Cardiac muscle cell (in vitro differentiated cells and primary cell): ENCODE measurements around the gene PCSK5. TPM values are rescaled to one million over a fixed set of nuclear protein-coding genes. Genes with fewer than 3 reads are reported as not detected.

Experiments
- DNase-seq, 2 donors: peaks; one replicate each; pipeline versions ENCODE4 v3.0.0 to v3.0.0-alpha.2; 2010 to 2017; ENCODE audit warnings: low read depth in 1 of 2, low spot score in 1 of 2
- H3K27ac ChIP-seq: fragments of 200-600 bp; sonication (generic); 2 replicates; pipeline ENCODE4 v1.5.1; 2016
- H3K27me3 ChIP-seq: fragments of 200-600 bp; sonication (generic); 2 replicates; pipeline ENCODE4 v1.6.0; 2016; ENCODE audit warnings: control low read depth
- H3K36me3 ChIP-seq: fragments of 200-600 bp; sonication (generic); 2 replicates; pipeline ENCODE4 v1.5.1; 2016; ENCODE audit warnings: control low read depth
- H3K4me1 ChIP-seq: fragments of 200-600 bp; sonication (generic); 2 replicates; pipeline ENCODE4 v1.8.1; 2017; ENCODE audit warnings: low read depth, mild to moderate bottlenecking, mixed run types
- H3K4me3 ChIP-seq: fragments of 200-600 bp; sonication (generic); 2 replicates; pipeline ENCODE4 v1.5.1; 2016; ENCODE audit warnings: mild to moderate bottlenecking
- H3K9me3 ChIP-seq: fragments of 200-600 bp; sonication (generic); 2 replicates; pipeline ENCODE4 v1.5.1; 2017; ENCODE audit warnings: low read depth, mild to moderate bottlenecking, control low read depth
- CTCF ChIP-seq: IDR thresholded peaks from 2 replicates; pipeline ENCODE4 v1.5.1; 2012; ENCODE audit warnings: low read depth, mild to moderate bottlenecking, low read length
- polyA plus RNA-seq: library from polyadenylated mRNA; unstranded; fragments of >200 nt; fragmentation: Nextera tagmentation; extraction: Ambion mirVana; gene quantifications from 2 replicates; pipeline ENCODE4 v1.2.1, GENCODE V29; 2016
- total RNA-seq: library from RNA; depleted of rRNA; stranded (reverse); fragments of >200 nt; gene quantifications from 2 replicates; pipeline ENCODE4 v1.2.3, GENCODE V29; 2016

PCSK5 gene
- total and polyA plus RNA-seq, 2 experiments from 2014 or later, result 6.8 to 9.6 TPM

GRCh38 chr9:76003041-76003440, 112.6 kb downstream of the PCSK5 start:
- Histone ChIP-seq H3K4me3 (no peak overlapping the region), H3K27me3 (no peaks in the 10 kb centered on the region), H3K27ac (no peak overlapping the region), H3K9me3 (no peaks in the 10 kb centered on the region), H3K4me1 (peaks cover 3% of the 10 kb centered on the region), H3K36me3 (no peaks in the 10 kb centered on the region)
- no peak for TF ChIP-seq CTCF
- DNase-seq, result no peak

DNA sequence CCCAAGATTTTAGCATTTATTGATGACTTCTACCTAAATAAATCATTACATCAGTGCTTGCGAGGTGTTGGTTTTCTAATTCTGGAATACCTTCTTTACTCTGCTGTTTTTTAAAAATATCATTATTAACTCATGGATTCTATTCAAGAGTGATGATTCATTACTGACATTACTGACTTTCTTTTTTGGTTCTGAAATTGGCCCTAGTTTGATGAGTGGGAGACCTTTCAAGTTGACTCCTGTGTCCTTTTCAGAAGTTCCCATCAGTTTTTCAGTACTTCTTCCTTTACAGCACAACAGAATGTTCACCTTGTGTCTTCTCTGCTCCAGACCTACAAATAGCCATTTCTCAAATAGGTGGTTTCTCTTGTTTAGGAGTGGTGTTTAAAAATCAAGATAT, 114.1 kb downstream of the PCSK5 start:
- H3K36me3 ChIP-seq, result no peaks in the 10 kb centered on the region
- TF ChIP-seq CTCF, result no peak
- DNase-seq, result no peak
- no peaks in the 10 kb centered on the region for H3K9me3 ChIP-seq
- peaks cover 4% of the 10 kb centered on the region for H3K4me1 ChIP-seq
- no peak overlapping the region for H3K27ac ChIP-seq
- H3K27me3 ChIP-seq, result no peaks in the 10 kb centered on the region
- H3K4me3 ChIP-seq, result no peak overlapping the region

DNA sequence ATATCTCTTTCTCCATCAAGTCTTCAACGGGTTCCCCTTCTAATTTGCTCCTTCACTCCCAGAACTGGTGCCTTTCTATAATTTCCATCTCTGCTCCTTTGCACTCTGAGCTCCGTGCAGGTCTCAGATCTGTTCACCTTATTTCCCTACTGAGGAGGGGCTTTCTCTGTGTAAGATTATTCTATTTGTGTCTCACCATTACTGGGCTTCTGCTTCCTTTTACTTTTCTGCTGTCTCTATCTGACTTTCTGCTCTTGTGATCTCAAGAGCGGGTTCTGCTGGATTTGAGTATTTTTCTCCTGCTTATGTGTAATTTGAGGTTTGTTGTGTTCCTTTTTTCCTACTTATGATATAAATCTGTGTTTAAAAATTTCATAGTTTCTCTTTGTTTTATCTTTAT, 117.5 kb downstream of the PCSK5 start:
- no peak for DNase-seq
- H3K36me3 ChIP-seq, result no peaks in the 10 kb centered on the region
- no peaks in the 10 kb centered on the region for H3K9me3 ChIP-seq
- no peak for TF ChIP-seq CTCF
- H3K27ac ChIP-seq, result no peak overlapping the region
- H3K4me1 ChIP-seq, result peaks cover 4% of the 10 kb centered on the region
- no peak overlapping the region for H3K4me3 ChIP-seq
- H3K27me3 ChIP-seq, result no peaks in the 10 kb centered on the region

DNA sequence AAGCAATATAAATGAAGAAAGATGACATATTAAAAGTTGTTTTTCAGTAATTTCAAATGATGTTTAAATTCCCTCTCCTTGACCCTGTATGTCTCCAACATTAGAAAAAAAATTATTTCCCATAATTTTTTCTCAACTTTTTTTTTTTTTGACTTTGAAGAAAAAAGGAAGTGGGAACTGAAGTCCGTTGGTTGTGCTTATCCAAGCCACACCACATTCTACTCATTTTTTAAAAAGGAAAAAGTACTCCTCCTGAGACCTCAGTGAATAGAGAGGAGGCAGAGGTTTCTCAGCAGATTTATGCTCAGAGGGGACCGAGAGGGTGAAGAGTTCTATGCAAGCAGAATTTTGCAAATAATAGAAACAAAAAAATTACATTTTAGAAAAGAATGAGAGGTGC, 123.3 kb downstream of the PCSK5 start:
- H3K27ac ChIP-seq, result no peak overlapping the region
- DNase-seq, result no peak
- no peaks in the 10 kb centered on the region for H3K36me3 ChIP-seq
- no peaks in the 10 kb centered on the region for H3K4me1 ChIP-seq
- no peaks in the 10 kb centered on the region for H3K9me3 ChIP-seq
- no peaks in the 10 kb centered on the region for H3K27me3 ChIP-seq
- no peak overlapping the region for H3K4me3 ChIP-seq
- no peak for TF ChIP-seq CTCF

GRCh38 chr9:76018235-76018634, 127.8 kb downstream of the PCSK5 start:
- Histone ChIP-seq H3K27ac (no peak overlapping the region), H3K27me3 (no peaks in the 10 kb centered on the region), H3K4me1 (no peaks in the 10 kb centered on the region), H3K9me3 (no peaks in the 10 kb centered on the region), H3K4me3 (no peak overlapping the region), H3K36me3 (no peaks in the 10 kb centered on the region)
- TF ChIP-seq CTCF, result no peak
- no peak for DNase-seq

DNA sequence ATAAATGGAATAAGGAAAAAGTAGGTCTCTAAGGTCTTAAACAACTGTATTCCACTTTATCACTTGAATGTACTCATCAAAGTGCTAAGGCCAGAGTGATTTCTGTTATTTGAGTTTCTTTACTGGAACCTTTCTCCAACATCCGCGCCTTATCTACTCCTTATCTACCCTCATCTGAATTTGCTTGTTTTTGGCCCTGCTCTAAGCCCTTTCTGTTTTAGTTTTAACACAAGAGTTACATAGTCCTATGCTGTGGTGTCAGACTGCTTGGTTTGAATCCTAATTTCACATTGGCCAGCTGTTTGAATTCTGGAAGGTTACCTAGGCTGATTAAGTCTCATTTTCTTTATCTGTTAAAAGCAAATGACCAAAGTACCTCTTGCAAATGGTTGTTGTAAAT, 128.3 kb downstream of the PCSK5 start:
- no peak for TF ChIP-seq CTCF
- H3K9me3 ChIP-seq, result no peaks in the 10 kb centered on the region
- no peaks in the 10 kb centered on the region for H3K27me3 ChIP-seq
- DNase-seq, result no peak
- no peaks in the 10 kb centered on the region for H3K36me3 ChIP-seq
- no peaks in the 10 kb centered on the region for H3K4me1 ChIP-seq
- no peak overlapping the region for H3K4me3 ChIP-seq
- H3K27ac ChIP-seq, result no peak overlapping the region
